Epithelial cell of proximal tubule (primary cell): ENCODE measurements around the gene FBXO17. TPM values are rescaled to one million over a fixed set of nuclear protein-coding genes. Genes with fewer than 3 reads are reported as not detected.

ENCODE experiments used
- DNase-seq: peaks from one replicate; pipeline ENCODE4 v3.0.0-alpha.2; 2011; ENCODE audit warnings: low read depth
- H3K4me3 ChIP-seq: 2 replicates; pipeline ENCODE4 v1.5.1; 2011; ENCODE audit warnings: low read depth, mild to moderate bottlenecking, low read length
- total RNA-seq: library from RNA; depleted of rRNA; stranded (reverse); fragments of >200 nt; gene quantifications from 2 replicates; pipeline ENCODE4 v1.2.3, GENCODE V29; 2015
- TF ChIP-seq, protein P1 (sequence below): conservative IDR thresholded peaks from 2 replicates; pipeline ENCODE4 v1.5.1; 2012; ENCODE audit warnings: low read depth, mild to moderate bottlenecking, low read length

FBXO17 gene
- total RNA-seq, 1 donor from 2014 or later, result 40.4 TPM

DNA sequence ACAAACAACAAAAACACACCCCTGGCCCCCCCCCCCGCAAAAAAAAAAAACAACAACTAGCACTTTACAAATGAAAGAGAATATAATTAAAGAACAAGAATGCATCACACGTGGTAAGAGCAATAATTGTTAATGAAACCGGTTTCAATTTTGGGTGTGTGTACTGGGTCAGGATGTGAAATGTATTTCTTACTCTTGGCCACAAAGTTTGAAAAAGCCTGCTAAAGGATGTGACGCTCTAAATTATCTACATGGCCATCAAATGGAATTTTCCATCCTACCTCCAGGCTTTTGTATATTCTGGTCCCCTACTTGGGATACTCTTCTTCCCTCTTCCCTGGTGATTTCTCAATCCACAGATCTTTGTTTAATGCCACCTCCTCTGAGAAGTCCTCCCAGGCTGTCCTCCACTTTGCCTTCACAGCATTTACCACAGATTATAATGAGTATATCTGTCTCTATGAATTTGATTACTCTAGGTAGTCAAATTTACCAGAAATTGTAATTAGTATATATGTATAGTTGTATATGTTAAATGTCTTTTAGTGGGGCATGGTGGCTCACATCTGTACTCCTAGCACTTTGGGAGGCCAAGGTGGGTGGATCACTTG, 47.0 kb downstream of the FBXO17 start:
- no peak overlapping the region for H3K4me3 ChIP-seq
- TF ChIP-seq, protein P1, sequence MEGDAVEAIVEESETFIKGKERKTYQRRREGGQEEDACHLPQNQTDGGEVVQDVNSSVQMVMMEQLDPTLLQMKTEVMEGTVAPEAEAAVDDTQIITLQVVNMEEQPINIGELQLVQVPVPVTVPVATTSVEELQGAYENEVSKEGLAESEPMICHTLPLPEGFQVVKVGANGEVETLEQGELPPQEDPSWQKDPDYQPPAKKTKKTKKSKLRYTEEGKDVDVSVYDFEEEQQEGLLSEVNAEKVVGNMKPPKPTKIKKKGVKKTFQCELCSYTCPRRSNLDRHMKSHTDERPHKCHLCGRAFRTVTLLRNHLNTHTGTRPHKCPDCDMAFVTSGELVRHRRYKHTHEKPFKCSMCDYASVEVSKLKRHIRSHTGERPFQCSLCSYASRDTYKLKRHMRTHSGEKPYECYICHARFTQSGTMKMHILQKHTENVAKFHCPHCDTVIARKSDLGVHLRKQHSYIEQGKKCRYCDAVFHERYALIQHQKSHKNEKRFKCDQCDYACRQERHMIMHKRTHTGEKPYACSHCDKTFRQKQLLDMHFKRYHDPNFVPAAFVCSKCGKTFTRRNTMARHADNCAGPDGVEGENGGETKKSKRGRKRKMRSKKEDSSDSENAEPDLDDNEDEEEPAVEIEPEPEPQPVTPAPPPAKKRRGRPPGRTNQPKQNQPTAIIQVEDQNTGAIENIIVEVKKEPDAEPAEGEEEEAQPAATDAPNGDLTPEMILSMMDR, result no peak
- DNase-seq, result no peak

DNA sequence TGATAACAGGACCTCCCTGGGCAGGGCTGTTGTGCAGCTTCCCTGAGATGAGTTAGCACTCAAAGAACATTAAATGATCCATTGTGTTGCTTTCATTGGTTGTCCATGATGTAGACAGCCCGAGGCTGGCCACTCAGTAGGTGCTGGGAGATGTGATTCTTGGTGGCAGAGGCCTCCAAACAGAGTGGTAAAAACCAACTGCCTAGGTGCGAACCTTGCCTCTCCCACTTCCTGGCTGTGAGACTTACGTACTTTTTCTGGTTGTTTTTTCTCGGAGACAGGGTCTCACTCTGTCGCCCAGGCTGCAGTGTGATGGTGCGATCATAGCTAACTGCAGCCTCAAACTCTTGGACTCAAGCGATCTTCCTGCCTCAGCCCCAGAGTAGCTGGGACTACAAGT, 51.2 kb downstream of the FBXO17 start:
- DNase-seq, result no peak
- TF ChIP-seq, protein P1, result no peak
- no peak overlapping the region for H3K4me3 ChIP-seq

DNA sequence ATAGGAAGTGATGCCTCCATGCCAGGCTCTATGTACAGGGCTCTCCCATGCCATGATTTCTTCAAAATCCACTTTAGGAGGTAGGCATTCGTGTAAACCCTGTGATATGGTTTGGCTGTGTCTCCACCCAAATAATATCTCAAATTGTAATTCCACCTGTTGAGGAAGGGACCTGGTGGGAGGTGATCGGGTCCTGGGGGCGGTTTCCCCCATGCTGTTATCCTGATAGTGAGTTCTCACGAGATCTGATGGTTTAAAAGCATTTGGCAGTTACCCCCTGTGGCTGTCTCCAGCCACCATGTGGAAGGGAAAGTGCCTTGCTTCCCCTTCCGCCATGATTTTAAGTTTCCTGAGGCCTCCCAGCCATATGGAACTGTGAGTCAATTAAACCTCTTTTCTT, 53.1 kb downstream of the FBXO17 start:
- H3K4me3 ChIP-seq, result no peak overlapping the region
- DNase-seq, result no peak
- TF ChIP-seq, protein P1, result no peak

DNA sequence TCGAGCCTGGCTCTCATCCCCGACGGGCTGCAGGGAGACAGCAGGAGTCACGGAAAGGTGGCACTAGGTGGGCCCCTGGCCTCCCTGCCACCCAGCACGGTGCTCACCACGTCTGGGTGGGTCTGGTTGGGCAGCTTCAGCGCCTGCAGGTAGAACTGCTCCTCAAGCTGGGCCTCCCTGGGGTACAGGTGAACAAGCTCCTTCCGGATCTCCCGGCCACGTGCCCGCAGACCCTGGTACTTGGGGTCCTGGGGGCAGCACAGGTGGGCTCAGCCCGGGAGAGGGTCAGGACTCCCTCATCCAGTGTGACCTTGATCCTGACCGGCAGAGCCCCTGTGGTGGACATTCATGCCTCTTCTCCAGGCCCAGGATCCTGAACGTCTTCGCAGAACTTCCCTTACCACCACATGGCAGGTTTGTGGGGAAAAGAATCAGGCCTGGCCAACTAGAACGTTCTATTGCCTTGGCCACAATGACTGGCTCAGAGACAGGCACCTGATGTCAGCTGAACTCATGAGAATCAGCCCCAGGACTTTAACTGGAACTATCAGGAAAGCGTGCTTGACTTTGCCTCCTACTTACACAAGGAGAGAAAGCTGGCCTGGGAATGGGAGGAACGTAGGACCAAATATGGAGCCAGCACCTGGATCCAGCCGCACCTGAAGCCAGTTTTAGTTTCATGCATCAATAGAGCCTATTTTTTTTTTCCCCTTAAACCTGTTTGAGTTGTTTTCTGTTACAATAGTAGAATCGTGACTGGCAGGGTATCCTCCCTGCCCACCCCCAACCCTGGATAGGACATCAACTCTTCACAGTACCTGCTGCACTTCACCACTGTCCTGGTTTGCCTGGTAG, 53.9 kb downstream of the FBXO17 start:
- H3K4me3 ChIP-seq, result no peak overlapping the region
- TF ChIP-seq, protein P1, result no peak
- DNase-seq, result no peak

DNA sequence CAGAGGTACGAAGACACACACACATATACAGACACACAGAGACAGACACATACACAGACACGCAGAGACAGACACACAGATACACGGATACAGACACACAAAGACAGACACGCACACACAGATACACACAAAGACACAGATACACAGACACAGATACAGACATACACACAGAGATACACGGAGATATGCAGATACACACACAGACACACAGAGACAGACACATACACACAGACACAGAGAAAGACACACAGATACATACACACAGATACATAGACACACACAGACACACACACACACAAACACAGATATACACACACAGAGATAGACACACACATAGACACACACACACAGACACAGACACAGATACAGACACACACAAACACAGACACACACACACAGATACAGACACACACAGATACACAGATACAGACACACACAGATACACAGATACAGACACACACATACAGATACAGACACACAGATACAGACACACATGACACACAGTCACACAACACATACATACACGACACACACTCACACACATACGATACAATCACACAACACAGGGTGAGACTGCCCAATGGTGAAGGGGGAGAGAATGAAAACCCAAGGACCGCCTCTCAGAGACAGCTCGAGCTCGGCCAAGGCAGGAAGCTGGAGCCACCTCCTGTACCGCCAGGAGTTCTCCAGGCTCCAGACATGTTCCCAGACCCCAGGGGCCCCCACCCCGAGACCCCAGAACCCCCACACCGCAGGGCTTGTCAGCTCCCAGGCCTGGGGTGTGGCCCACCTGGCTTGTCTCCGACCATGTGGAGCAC, 54.7 kb downstream of the FBXO17 start:
- H3K4me3 ChIP-seq, result no peak overlapping the region
- TF ChIP-seq, protein P1, result no peak
- DNase-seq, result no peak

DNA sequence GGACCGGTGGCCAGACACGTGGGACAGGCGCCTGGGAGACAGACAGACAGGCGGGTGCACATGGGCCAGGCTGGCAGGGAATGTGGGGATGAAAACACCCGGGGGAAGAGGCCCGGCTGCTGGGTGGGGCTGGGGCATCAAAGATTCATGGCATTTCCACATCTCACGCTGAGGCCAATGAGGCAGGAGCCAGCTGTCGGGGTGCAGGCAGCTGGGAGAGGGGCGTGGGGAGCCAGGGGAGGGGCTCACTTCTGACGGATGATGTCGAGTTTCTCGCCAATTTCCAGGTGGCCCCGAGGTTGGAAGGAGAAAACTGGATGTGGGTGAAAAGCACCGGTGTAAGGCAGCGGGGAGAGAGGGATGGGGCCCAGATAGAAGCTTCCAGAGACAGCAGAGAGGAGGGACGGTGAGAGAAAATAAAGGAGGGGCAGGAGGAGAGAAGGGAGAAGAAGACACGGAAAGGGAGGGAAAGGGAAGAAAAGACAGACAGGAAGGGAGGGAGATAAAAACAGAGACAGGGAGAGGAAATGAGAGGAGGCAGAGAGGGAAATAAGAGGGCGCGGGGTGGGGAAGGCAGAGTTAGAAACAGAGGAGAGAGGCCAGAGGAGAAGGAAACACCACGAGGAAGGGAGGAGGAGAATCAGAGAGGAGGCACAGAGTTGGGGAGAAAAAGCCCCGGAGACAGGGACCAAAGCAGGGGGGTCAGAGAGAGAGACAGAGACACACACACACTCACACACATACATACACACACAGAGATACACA, 55.5 kb downstream of the FBXO17 start:
- TF ChIP-seq, protein P1, result no peak
- no peak overlapping the region for H3K4me3 ChIP-seq
- no peak for DNase-seq
